Measurements from ENCODE around the gene LYG2. TPM values are rescaled to one million over a fixed set of nuclear protein-coding genes. Genes with fewer than 3 reads are reported as not detected.
"Not testable (repeated sequence)": the region's sequence is repeated elsewhere in the genome, so short reads cannot be mapped to it uniquely, and the experiment has no call there.

Gene LYG2
- total RNA-seq, 1 donor from 2014 or later: not detected

DNA sequence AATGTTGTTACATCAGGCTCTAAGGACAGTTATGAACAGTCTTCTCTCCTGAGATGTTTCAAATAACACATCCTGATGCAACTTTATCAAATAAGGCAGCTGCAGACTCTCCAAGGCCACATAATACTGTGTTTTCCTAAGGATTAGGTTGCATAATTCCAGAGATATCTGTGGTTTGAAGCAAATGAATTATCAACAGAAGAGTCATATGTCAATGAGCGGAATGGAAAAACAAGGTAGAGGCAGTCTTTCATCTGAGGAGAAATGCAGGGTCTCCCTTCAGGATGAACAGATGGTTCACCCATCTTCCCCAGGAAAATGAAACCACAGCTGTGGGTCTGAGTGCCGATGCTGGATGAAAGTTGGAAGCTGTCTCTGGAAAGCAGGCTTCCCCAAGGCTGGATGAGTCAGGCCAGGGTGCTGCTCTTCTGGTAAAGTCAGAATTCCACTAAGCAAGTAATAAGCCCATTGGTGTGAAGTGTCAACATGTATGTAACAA, 23.4 kb upstream of the LYG2 start:
- Histone ChIP-seq H3K36me3 (no peaks in the 10 kb centered on the region), H3K4me2 (no peak overlapping the region), H2AFZ (replicated peaks) (no peak overlapping the region), H3K9ac (no peak overlapping the region), H3K79me2 (ENCODE audit: low read depth) (no peaks in the 10 kb centered on the region), H3K9me3 (ENCODE audit: low read depth) (no peaks in the 10 kb centered on the region), H3K27ac (no peak overlapping the region), H4K20me1 (ENCODE audit: low read depth) (no peaks in the 10 kb centered on the region), H3K4me1 (peaks cover 5% of the 10 kb centered on the region), H3F3A (ENCODE audit: low read depth) (no peaks in the 10 kb centered on the region), H3K27me3 (no peaks in the 10 kb centered on the region), H3K4me3 (no peak overlapping the region)
- DNase-seq (ENCODE audit: low spot score): no peak
- H3K9me3 Mint-ChIP-seq: peaks cover 18% of the 10 kb centered on the region
- peaks cover 28% of the 10 kb centered on the region for H3K36me3 Mint-ChIP-seq
- no peak for TF ChIP-seq EZH2phosphoT487 (IDR thresholded peaks at IDR 0.05)
- TF ChIP-seq CTCF (IDR thresholded peaks at IDR 0.05): no peak
- no peak for TF ChIP-seq EZH2 (IDR thresholded peaks at IDR 0.05)
- peaks cover 2% of the 10 kb centered on the region for H3K27me3 Mint-ChIP-seq (ENCODE audit: insufficient read depth, low read depth)
- H3K27ac Mint-ChIP-seq: no peak overlapping the region
- H3K4me3 Mint-ChIP-seq: no peak overlapping the region
- no peaks in the 10 kb centered on the region for H3K4me1 Mint-ChIP-seq

GRCh38 chr2:99278195-99278765, 22.8 kb upstream of the LYG2 start:
- not testable (repeated sequence) for H3K4me2 ChIP-seq; H3K4me3 ChIP-seq; H3K9me3 ChIP-seq (ENCODE audit: low read depth); H3K79me2 ChIP-seq (ENCODE audit: low read depth); H3K27ac Mint-ChIP-seq; H4K20me1 ChIP-seq (ENCODE audit: low read depth); H3K36me3 ChIP-seq; H3K4me3 Mint-ChIP-seq; H3K27ac ChIP-seq; H3F3A ChIP-seq (ENCODE audit: low read depth); H2AFZ ChIP-seq (replicated peaks); H3K9ac ChIP-seq; H3K4me1 ChIP-seq; DNase-seq (ENCODE audit: low spot score); H3K27me3 Mint-ChIP-seq (ENCODE audit: insufficient read depth, low read depth); H3K27me3 ChIP-seq; H3K4me1 Mint-ChIP-seq
- peaks cover 18% of the 10 kb centered on the region for H3K9me3 Mint-ChIP-seq
- H3K36me3 Mint-ChIP-seq: peaks cover 25% of the 10 kb centered on the region

DNA sequence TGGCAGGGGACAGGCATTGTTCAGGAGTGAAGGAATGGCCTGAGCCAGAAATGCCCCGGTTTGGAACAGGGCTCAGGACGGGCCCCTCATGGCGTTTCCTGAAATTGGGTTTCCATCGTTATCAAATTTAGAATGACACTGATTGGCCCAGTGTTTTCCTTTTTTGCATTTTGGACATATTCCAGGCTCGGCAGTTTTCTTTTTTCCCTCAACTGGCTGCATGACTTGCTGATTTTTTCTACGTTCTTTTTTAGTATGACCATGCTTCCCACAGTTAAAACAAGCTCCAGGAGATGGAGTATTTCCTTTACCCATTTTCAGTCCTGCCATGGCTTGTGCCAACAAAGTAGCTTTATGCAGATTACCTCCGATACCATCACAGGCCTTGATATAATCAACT, 20.4 kb upstream of the LYG2 start:
- H3K4me3 Mint-ChIP-seq: no peak overlapping the region
- DNase-seq (ENCODE audit: low spot score): no peak
- no peaks in the 10 kb centered on the region for H3K4me1 ChIP-seq
- H3K27me3 Mint-ChIP-seq (ENCODE audit: insufficient read depth, low read depth): peaks cover 2% of the 10 kb centered on the region
- no peak overlapping the region for H3K9ac ChIP-seq
- no peaks in the 10 kb centered on the region for H3F3A ChIP-seq (ENCODE audit: low read depth)
- no peaks in the 10 kb centered on the region for H3K4me1 Mint-ChIP-seq
- TF ChIP-seq EZH2 (IDR thresholded peaks at IDR 0.05) (no peak), CTCF (IDR thresholded peaks at IDR 0.05) (no peak), EZH2phosphoT487 (IDR thresholded peaks at IDR 0.05) (no peak)
- H3K4me2 ChIP-seq: no peak overlapping the region
- peaks cover 18% of the 10 kb centered on the region for H3K36me3 Mint-ChIP-seq
- no peaks in the 10 kb centered on the region for H3K9me3 ChIP-seq (ENCODE audit: low read depth)
- no peak overlapping the region for H2AFZ ChIP-seq (replicated peaks)
- H3K36me3 ChIP-seq: no peaks in the 10 kb centered on the region
- peaks cover 22% of the 10 kb centered on the region for H3K9me3 Mint-ChIP-seq
- H3K27ac Mint-ChIP-seq: no peak overlapping the region
- no peaks in the 10 kb centered on the region for H3K27me3 ChIP-seq
- H3K27ac ChIP-seq: no peak overlapping the region
- H3K4me3 ChIP-seq: no peak overlapping the region
- no peaks in the 10 kb centered on the region for H4K20me1 ChIP-seq (ENCODE audit: low read depth)
- H3K79me2 ChIP-seq (ENCODE audit: low read depth): no peaks in the 10 kb centered on the region

- Mint-ChIP-seq H3K27ac (no peak overlapping the region), H3K36me3 (peaks cover 2% of the 10 kb centered on the region), H3K4me3 (no peak overlapping the region), H3K9me3 (no peaks in the 10 kb centered on the region), H3K4me1 (no peaks in the 10 kb centered on the region), H3K27me3 (ENCODE audit: insufficient read depth, low read depth) (no peaks in the 10 kb centered on the region)
- Histone ChIP-seq H3K9ac (no peak overlapping the region), H3K36me3 (no peaks in the 10 kb centered on the region), H3K4me3 (no peak overlapping the region), H4K20me1 (ENCODE audit: low read depth) (no peaks in the 10 kb centered on the region), H3K4me2 (no peak overlapping the region), H3F3A (ENCODE audit: low read depth) (no peaks in the 10 kb centered on the region), H3K4me1 (no peaks in the 10 kb centered on the region), H3K27ac (no peak overlapping the region), H3K9me3 (ENCODE audit: low read depth) (no peaks in the 10 kb centered on the region), H3K79me2 (ENCODE audit: low read depth) (no peaks in the 10 kb centered on the region), H2AFZ (replicated peaks) (no peak overlapping the region), H3K27me3 (no peaks in the 10 kb centered on the region)
- DNase-seq (ENCODE audit: low spot score): no peak
- TF ChIP-seq CTCF (IDR thresholded peaks at IDR 0.05) (no peak), EZH2 (IDR thresholded peaks at IDR 0.05) (no peak), EZH2phosphoT487 (IDR thresholded peaks at IDR 0.05) (no peak)
Observed at GRCh38 chr2:99261242-99261641, 5.8 kb upstream of the LYG2 start.
